ENCODE data around the gene ADAMTS1. TPM values are rescaled to one million over a fixed set of nuclear protein-coding genes. Genes with fewer than 3 reads are reported as not detected.
A peak's percentile ranks its signal among the peaks of the same experiment; 100 is the strongest.

ADAMTS1 gene
- total RNA-seq (100 to 1,000 TPM in 1 of 9 donors, 10 to 100 TPM in 7, 1 to 10 TPM in 1; 9.3 to 111 (median 44.8) TPM), polyA plus RNA-seq (10 to 100 TPM; 29.6 to 71.8 (median 37.5) TPM)
- long read RNA-seq, donor 1, full-length matches to known transcripts = 4 of 4 reads
- long read RNA-seq, donor 1, partial matches to known transcripts = 0 of 4 reads
- long read RNA-seq, donor 1, other reads (novel, unspliced or antisense) = 0 of 4 reads
- long read RNA-seq, donor 2, full-length matches to known transcripts = 3 of 3 reads
- long read RNA-seq, donor 2, partial matches to known transcripts = 0 of 3 reads
- long read RNA-seq, donor 2, other reads (novel, unspliced or antisense) = 0 of 3 reads
- long read RNA-seq, donor 3, full-length matches to known transcripts = 2 of 2 reads
- long read RNA-seq, donor 3, partial matches to known transcripts = 0 of 2 reads
- long read RNA-seq, donor 3, other reads (novel, unspliced or antisense) = 0 of 2 reads
- long read RNA-seq, donor 4, full-length matches to known transcripts = 3 of 4 reads
- long read RNA-seq, donor 4, partial matches to known transcripts = 0 of 4 reads
- long read RNA-seq, donor 4, other reads (novel, unspliced or antisense) = 1 of 4 reads
- long read RNA-seq, donor 5, full-length matches to known transcripts = 68 of 74 reads
- long read RNA-seq, donor 5, partial matches to known transcripts = 0 of 74 reads
- long read RNA-seq, donor 5, other reads (novel, unspliced or antisense) = 6 of 74 reads
- long read RNA-seq, donor 6, full-length matches to known transcripts = 10 of 22 reads
- long read RNA-seq, donor 6, partial matches to known transcripts = 3 of 22 reads
- long read RNA-seq, donor 6, other reads (novel, unspliced or antisense) = 9 of 22 reads
- long read RNA-seq, donor 7, full-length matches to known transcripts = 2 of 2 reads
- long read RNA-seq, donor 7, partial matches to known transcripts = 0 of 2 reads
- long read RNA-seq, donor 7, other reads (novel, unspliced or antisense) = 0 of 2 reads
- long read RNA-seq, donor 8, full-length matches to known transcripts = 12 of 17 reads
- long read RNA-seq, donor 8, partial matches to known transcripts = 5 of 17 reads
- long read RNA-seq, donor 8, other reads (novel, unspliced or antisense) = 0 of 17 reads
- long read RNA-seq, donor 9, full-length matches to known transcripts = 2 of 2 reads
- long read RNA-seq, donor 9, partial matches to known transcripts = 0 of 2 reads
- long read RNA-seq, donor 9, other reads (novel, unspliced or antisense) = 0 of 2 reads
- long read RNA-seq, donor 10, full-length matches to known transcripts = 2 of 2 reads
- long read RNA-seq, donor 10, partial matches to known transcripts = 0 of 2 reads
- long read RNA-seq, donor 10, other reads (novel, unspliced or antisense) = 0 of 2 reads

- H3K27ac ChIP-seq = peak within 1 kb of the TSS; percentile 53 to 94 (median 72)
- intact Hi-C loops (cut with DNase I) = loop anchor here in 1 of 2 donors (10.0 kb wide), 1 partner anchor 80 kb away; no protein-coding TSS in a partner anchor
- WGBS, 4 donors = 0 to 2% (median 1%) methylated on average over 14 to 56 of the region's 56 CpGs
- no peaks in the 10 kb centered on the region for H3K9me3 ChIP-seq (replicated peaks in 1 of 3)
- H3K36me3 ChIP-seq (replicated peaks in 1 of 2) = peaks cover 0 to 4% of the 10 kb centered on the region in 2 donors
- TF ChIP-seq CTCF (IDR thresholded peaks at IDR 0.05) (peak in 1 of 6 experiments; percentile 4), POLR2A (IDR thresholded peaks at IDR 0.05) (peak; percentile 74 to 89)
- DNase-seq = peak; percentile 63 to 89 (median 75)
- peaks cover 15% of the 10 kb centered on the region for H3K27me3 ChIP-seq
- peak within 1 kb of the TSS; percentile 18 to 54 (median 20) for H3K4me3 ChIP-seq
- peaks cover 4 to 27% of the 10 kb centered on the region in 2 donors for H3K4me1 ChIP-seq (replicated peaks in 1 of 2)
Measured at GRCh38 chr21:26845066-26845758, at the start of gene ADAMTS1. Gene ADAMTS1, minus strand, starts transcription at chr21:26845409. Its CDS starts 455 bp downstream, at chr21:26844954.

- intact Hi-C loops (cut with DNase I) = no loop called here
- Histone ChIP-seq H3K9me3 (replicated peaks in 1 of 3) (no peaks in the 10 kb centered on the region), H3K4me3 (no peak overlapping the region), H3K36me3 (replicated peaks in 1 of 2) (no peaks in the 10 kb centered on the region), H3K27ac (no peak overlapping the region), H3K27me3 (no peaks in the 10 kb centered on the region), H3K4me1 (replicated peaks in 1 of 2) (no peaks in the 10 kb centered on the region)
- no peak for TF ChIP-seq POLR2A (IDR thresholded peaks at IDR 0.05)
- DNase-seq = no peak
- WGBS, 4 donors = 38 to 56% (median 46%) methylated on average over 1 of the region's 1 CpG
Measured at GRCh38 chr21:26892151-26892550, 46.9 kb upstream of the ADAMTS1 start.

- no peak overlapping the region for H3K4me3 ChIP-seq
- no peak for TF ChIP-seq CTCF (IDR thresholded peaks at IDR 0.05)
- no peak for TF ChIP-seq POLR2A (IDR thresholded peaks at IDR 0.05)
- H3K9me3 ChIP-seq (replicated peaks in 1 of 3) = peaks cover 0 to 5% (median 0%) of the 10 kb centered on the region in 3 donors
- 66 to 80% (median 73%) methylated on average over 5 of the region's 5 CpGs for WGBS, 4 donors
- no peaks in the 10 kb centered on the region for H3K27me3 ChIP-seq
- intact Hi-C loops (cut with DNase I) = no loop called here
- no peaks in the 10 kb centered on the region for H3K36me3 ChIP-seq (replicated peaks in 1 of 2)
- no peaks in the 10 kb centered on the region for H3K4me1 ChIP-seq (replicated peaks in 1 of 2)
- H3K27ac ChIP-seq = no peak overlapping the region
- DNase-seq = no peak
Measured at GRCh38 chr21:26888931-26889330, 43.7 kb upstream of the ADAMTS1 start.

- H3K4me3 ChIP-seq = no peak overlapping the region
- H3K27ac ChIP-seq = no peak overlapping the region
- H3K4me1 ChIP-seq (replicated peaks in 1 of 2) = no peaks in the 10 kb centered on the region
- TF ChIP-seq POLR2A (IDR thresholded peaks at IDR 0.05) (no peak), CTCF (IDR thresholded peaks at IDR 0.05) (no peak)
- peaks cover 0 to 5% (median 0%) of the 10 kb centered on the region in 3 donors for H3K9me3 ChIP-seq (replicated peaks in 1 of 3)
- no peak for DNase-seq
- no peaks in the 10 kb centered on the region for H3K27me3 ChIP-seq
- intact Hi-C loops (cut with DNase I) = no loop called here
- H3K36me3 ChIP-seq (replicated peaks in 1 of 2) = no peaks in the 10 kb centered on the region
Measured at GRCh38 chr21:26888256-26888655, 43.0 kb upstream of the ADAMTS1 start.
